IPS-18c (cell line): ENCODE data around the gene ERVK3-1.

Experiments used
- H3K4me3 ChIP-seq: 2 replicates; pipeline ENCODE4 v1.7.0; 2013; ENCODE audit warnings: low read depth, mild to moderate bottlenecking, low read length, moderate library complexity; ENCODE audit not compliant: insufficient read depth
- H3K9me3 ChIP-seq: one replicate; pipeline ENCODE4 v1.6.1; 2013; ENCODE audit warnings: mild to moderate bottlenecking, low read length, moderate library complexity; ENCODE audit not compliant: control insufficient read depth, insufficient read depth

The ERVK3-1 gene

DNA sequence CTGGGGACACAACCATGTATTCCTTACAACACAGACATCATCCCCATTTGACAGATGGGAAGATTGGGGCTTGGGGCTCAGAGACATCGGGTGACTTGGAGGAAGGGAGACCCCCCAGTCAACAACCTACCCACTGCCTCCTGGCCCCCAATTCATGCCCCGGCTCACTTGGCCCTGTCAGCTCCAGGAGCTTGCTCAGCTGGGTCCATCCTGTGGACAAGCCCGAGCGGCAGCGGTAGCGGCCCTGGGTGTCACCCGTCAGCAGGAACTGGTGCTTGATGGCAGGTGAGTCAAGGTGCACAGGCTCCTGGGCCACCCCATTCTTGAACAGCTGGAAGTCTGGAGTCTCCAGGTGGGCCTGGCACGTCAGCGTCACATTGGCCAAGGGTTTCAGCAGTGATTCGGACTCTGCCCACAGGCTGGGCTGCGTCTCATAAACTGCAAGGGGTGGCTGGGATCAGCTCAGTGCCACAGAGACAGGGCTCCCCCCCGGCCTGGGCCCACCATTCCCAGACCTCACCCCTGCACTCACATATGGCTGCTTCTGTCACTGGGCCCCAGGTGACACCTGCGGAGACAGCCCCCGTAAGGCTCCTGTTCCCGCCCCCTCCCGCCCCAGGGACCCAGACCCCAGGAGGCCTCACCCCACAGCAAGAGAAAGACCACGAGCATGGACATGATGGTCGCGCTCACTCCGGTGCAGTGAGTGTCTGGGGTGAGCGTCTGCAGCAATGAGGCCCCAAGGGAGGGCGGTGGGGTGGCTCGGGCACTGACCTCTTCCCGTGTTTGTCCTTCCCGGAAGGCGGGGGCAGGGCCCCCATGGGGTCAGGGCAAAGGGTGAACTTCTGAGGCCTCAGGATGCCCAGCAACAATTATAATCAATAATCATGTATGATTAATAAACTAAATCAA lies 47.8 kb downstream of the ERVK3-1 start, which contains the start of gene A1BG:
Gene A1BG (minus strand): TSS at position 733 of the 912 bp plus-strand sequence. CDS start 55 bp downstream, at position 678.
- Histone ChIP-seq H3K9me3 (no peaks in the 10 kb centered on the region), H3K4me3 (no peak within 1 kb of the TSS)

- no peaks in the 10 kb centered on the region for H3K9me3 ChIP-seq
Measured at GRCh38 chr19:58353717-58354477, 48.7 kb downstream of the ERVK3-1 start.

GRCh38 chr19:58354478-58355030 lies 49.4 kb downstream of the ERVK3-1 start:
- Histone ChIP-seq H3K9me3 (no peaks in the 10 kb centered on the region), H3K4me3 (no peak overlapping the region)

More at GRCh38 chr19:58353717-58354477, 48.7 kb downstream of the ERVK3-1 start:
- no peak overlapping the region for H3K4me3 ChIP-seq

DNA sequence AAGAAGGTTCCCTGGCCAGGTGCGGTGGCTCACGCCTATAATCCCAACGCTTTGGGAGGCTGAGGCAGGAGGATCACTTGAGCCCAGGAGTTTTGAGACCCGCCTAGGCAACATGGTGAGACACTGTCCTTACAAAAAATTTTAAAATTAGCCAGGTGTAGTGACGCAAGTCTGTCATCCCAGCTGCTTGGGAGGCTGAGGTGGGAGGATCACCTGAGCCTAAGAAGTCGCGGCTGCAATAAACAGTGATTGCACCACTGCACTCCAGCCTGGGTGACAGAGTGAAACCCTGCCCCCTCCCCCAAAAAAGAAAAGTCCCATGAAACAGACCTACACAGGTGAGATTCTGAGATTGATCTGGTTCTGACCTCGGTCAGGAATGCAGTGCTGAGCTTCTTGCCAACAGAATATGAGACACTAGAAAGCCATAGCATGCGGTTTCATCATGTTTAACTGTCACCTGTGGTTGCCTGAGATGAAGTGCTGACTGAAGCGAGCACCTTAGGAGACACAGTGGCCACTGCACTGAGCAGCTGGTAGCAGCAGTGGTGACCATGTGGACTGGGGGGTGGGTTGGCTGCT lies 50.1 kb downstream of the ERVK3-1 start:
- H3K4me3 ChIP-seq: no peak overlapping the region
- no peaks in the 10 kb centered on the region for H3K9me3 ChIP-seq

GRCh38 chr19:58355908-58356765 lies 51.0 kb downstream of the ERVK3-1 start:
- Histone ChIP-seq H3K9me3 (no peaks in the 10 kb centered on the region), H3K4me3 (no peak overlapping the region)

- no peaks in the 10 kb centered on the region for H3K9me3 ChIP-seq
- H3K4me3 ChIP-seq: no peak overlapping the region
Measured at GRCh38 chr19:58356766-58357480, 51.7 kb downstream of the ERVK3-1 start.

- H3K9me3 ChIP-seq: no peaks in the 10 kb centered on the region
- H3K4me3 ChIP-seq: no peak overlapping the region
Measured at GRCh38 chr19:58357481-58358145, 52.4 kb downstream of the ERVK3-1 start.

- Histone ChIP-seq H3K9me3 (no peaks in the 10 kb centered on the region), H3K4me3 (peak overlapping the region; percentile 96)
Measured at GRCh38 chr19:58361900-58362271, 56.7 kb downstream of the ERVK3-1 start.

- H3K4me3 ChIP-seq: peak within 1 kb of the TSS; percentile 96
Measured at GRCh38 chr19:58362272-58362994, 57.3 kb downstream of the ERVK3-1 start, which contains the start of gene ZNF497. TSS of gene ZNF497 (minus strand) at chr19:58362751. CDS start at chr19:58357635, 5,116 bp downstream.

DNA sequence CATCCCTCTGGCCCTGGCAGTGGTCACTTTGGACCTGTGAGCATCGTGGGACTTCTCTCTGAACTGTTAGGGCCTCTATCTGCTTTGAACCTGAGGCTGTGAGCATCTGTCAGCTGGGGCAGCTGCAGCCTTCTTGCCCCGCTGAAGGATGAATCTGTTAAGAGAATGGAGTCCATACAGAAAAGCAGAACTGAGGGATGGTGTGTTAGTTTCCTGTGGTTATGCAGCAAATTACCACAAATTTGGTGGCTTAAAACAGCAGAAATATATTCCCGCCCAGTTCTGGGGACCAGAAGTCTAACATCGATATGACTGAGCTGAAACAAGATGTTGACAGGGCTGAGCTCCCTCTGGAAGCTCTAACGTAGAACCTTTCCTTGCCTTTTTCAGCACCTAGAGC lies 59.0 kb downstream of the ERVK3-1 start:
- H3K4me3 ChIP-seq: no peak overlapping the region
- H3K9me3 ChIP-seq: no peaks in the 10 kb centered on the region

More at GRCh38 chr19:58362272-58362994, 57.3 kb downstream of the ERVK3-1 start, which contains the start of gene ZNF497:
- H3K9me3 ChIP-seq: no peaks in the 10 kb centered on the region
